HG02938 (cell line): ENCODE results near the gene KRTAP2-4.
"Not testable (repeated sequence)": the region's sequence is repeated elsewhere in the genome, so short reads cannot be mapped to it uniquely, and the experiment has no call there.

ENCODE experiments used
- ATAC-seq: cut with Tn5 transposase; IDR thresholded peaks from one replicate; pipeline ENCODE4 v1.9.1; 2021; ENCODE audit warnings: mild to moderate bottlenecking, moderate library complexity; ENCODE audit not compliant: unreplicated experiment

KRTAP2-4 gene, protein sequence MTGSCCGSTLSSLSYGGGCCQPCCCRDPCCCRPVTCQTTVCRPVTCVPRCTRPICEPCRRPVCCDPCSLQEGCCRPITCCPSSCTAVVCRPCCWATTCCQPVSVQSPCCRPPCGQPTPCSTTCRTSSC

DNA sequence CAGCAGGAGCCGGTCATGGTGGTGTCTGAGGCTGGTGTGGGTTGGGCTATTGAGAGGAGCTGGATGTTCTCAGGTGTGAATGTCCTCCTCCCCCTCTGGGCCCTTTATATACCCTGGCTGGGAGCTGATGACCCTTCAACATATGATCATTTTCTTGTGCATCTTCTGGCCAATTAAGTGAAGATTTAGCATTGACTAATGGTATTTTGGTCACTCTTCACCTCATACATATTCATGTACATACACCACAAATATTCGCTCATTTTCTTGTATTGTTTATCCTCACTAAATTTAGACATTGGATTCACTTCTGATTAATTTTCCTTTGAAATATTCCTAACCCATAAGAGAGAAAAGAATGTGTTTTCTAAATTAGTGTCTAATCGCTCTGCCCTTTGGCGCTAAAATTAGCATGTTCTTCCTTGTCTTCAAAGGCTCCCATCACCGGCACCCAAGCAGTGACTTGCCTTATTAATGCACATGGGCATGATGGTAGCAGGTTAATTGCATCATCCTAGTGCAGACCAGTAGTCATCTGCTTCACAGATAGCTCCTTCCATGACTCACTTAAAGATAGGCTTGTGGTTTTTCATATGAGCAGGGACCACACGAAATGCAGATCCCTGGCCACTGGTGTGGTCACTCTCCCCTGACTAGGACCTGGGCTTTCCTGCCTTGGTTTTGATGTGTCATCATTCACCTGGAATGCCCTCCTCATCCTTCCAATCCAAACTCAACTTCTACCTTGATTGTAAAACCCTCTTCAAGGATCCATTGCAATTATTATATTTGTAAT lies at the start of gene KRTAP2-4:
Gene KRTAP2-4 (minus strand): TSS at position 51 of the 796 bp plus-strand sequence. CDS start 34 bp downstream, at position 17.
- no peak for ATAC-seq

- no peak for ATAC-seq
These were observed 45.6 kb upstream of the KRTAP2-4 start for GRCh38 chr17:41111151-41111885.

DNA sequence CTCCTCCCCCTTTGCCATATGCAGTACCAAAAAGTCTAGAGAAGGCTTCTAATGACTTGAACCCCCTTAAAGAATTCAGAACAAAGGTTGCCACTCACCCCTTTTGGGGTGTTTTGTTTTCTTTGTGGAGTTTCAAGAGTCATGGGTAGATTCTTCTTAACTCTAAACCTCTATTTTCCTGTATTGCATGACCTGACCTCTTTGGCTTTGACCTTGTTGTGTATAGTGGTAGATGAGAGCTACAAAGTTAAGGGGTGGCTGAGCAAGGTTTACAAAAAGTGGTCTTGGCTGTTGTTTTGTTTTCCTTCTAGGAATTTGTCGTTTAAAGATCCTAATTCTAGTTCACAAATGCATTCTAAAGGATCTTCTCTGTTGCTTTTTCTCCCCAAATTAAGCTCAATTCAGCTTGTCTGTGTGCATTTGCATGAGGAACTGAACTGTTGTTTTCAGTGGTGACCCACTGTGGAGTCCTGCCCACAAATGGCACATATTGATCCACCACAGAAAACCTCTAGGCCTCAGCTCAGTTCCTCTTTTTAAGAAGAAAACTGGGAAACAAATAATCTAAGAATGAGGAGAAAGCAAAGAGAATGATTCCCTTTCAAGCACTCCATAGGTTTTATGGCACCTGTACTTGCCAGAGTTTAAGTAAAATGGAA lies 43.2 kb upstream of the KRTAP2-4 start:
- ATAC-seq = not testable (repeated sequence)

DNA sequence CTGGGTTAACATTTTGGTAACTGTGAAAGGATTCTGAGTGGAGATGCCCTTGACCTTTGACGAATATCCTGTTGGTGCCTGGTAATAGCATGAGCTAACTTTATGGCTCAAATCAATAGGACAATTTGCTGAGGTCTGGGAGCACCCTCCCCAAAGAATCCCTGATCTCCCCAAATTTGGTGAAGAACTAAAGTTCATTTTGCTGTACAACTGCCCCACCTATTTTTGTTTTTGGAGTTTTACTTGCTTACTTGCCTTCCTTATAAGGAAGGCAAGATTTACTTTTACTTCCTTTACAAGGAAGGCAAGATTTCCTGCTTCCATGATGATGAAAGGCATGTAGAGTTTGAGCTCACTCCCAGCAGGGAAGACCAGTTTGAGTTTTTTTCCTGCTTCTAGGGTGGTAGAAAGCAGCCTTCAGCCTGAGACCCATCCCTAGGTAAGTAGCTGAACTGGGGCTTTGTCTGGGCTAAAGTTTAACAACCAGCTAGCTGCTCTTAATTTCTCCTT lies 42.3 kb upstream of the KRTAP2-4 start:
- no peak for ATAC-seq

GRCh38 chr17:41105347-41105746 lies 39.7 kb upstream of the KRTAP2-4 start, which contains the start of gene KRTAP4-9:
Gene KRTAP4-9, plus strand, starts transcription at chr17:41105389. Its CDS starts 0 bp downstream, at chr17:41105389.
- not testable (repeated sequence) for ATAC-seq

DNA sequence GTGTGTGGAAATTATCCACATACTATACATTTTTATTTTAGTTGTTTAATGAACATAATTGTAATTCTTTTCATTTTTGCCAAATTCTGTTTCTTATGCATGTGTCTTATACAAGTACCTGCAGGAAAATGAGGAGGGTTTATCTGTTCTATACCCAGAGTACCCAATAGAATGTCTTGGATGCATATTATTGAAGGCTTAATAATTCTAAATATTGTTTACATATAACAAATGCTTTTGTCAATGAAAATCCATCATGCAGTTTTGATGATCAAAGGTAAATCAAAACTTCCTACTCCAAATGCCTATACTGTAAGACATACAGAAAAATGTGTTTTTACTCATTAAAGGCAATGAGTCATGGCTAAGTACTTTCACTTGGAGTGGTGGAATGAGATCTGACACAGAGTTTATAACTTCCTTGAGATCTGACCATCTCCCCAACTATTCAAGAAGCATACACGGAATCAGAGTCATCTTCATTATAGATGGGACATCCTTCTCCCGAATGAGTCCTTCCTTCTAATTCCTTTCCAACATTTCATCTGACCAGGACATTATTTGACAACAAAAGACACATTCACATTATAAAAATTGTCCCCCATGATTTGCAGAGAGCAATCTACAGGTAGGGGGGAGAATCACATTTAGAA lies 38.8 kb upstream of the KRTAP2-4 start:
- not testable (repeated sequence) for ATAC-seq

GRCh38 chr17:41103896-41104295 lies 38.2 kb upstream of the KRTAP2-4 start:
- no peak for ATAC-seq

GRCh38 chr17:41101586-41102259 lies 36.0 kb upstream of the KRTAP2-4 start, which contains the start of gene KRTAP4-16:
Gene KRTAP4-16, minus strand, starts transcription at chr17:41102209. Its CDS starts 0 bp downstream, at chr17:41102209.
- ATAC-seq = no peak

GRCh38 chr17:41099682-41100480 lies 34.2 kb upstream of the KRTAP2-4 start:
- not testable (repeated sequence) for ATAC-seq

DNA sequence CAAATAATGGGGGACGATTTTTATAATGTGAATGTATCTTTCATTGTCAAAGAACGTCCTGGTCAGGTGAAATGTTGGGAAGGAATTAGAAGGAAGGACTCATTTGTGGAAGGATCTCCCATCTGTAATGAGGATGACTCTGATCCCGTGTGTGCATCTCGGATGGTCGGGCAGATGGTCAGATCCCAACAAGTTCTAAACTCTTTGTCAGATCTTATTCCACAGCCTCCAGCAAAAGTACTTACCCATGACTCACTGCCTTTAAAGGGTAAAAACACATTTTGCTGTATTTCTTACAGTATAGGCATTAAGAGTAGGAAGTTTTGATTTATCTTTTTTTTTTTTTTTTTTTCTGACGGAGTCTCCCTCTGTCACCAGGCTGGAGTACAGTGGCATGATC lies 32.8 kb upstream of the KRTAP2-4 start:
- ATAC-seq = no peak

DNA sequence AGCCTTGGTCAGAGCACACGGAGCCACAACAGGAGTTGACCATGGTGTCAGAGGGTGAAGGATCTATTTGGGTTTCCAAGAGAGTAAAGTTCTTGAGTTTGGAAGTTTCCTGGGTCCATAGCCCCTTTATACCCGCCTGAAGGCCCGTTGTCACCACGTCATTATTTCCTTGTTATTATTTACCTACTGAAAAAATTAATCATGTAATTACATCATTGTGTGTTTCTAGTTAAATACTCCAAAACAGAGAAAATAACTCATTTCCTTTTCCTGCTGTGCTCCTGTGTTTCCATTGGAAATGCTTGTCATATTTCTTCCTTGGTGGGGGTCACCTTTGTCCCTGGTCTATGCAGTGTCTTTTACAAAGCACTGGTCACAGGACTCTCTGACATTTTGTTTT lies 32.4 kb upstream of the KRTAP2-4 start, which contains the start of gene KRTAP4-8:
Gene KRTAP4-8 (minus strand): TSS at position 101 of the 400 bp plus-strand sequence. CDS start 58 bp downstream, at position 43.
- no peak for ATAC-seq

DNA sequence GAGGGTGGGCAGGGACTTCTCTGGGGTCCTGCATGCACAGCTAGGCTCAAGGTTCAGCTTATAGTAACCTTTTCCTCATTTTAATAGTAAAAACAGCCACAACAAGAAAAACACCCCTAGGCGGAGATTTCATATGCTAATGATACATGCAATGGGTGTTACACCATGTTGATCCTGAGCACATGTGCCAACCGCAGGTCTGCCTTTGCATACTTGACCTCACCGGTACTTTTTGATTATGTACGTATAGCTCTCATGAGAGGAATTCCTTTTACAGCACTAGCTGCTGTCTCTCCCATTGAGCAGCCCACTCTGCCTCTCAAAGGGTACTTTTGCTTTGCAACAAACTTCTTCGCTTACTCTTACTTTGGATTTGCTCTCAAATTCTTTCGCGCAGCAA lies 30.4 kb upstream of the KRTAP2-4 start:
- ATAC-seq = no peak

- not testable (repeated sequence) for ATAC-seq
These were observed 23.2 kb upstream of the KRTAP2-4 start for GRCh38 chr17:41088760-41089352.

- ATAC-seq = not testable (repeated sequence)
These were observed 18.6 kb upstream of the KRTAP2-4 start, which contains the start of gene KRTAP4-7 for GRCh38 chr17:41084100-41084856. Gene KRTAP4-7, plus strand, starts transcription at chr17:41084150. Its CDS starts 57 bp downstream, at chr17:41084207.

DNA sequence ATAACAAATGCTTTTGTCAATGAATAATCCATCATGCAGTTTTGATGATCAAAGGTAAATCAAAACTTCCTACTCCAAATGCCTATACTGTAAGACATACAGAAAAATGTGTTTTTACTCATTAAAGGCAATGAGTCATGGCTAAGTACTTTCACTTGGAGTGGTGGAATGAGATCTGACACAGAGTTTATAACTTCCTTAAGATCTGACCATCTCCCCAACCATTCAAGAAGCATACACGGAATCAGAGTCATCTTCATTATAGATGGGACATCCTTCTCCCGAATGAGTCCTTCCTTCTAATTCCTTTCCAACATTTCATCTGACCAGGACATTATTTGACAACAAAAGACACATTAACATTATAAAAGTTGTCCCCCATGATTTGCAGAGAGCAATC lies 17.7 kb upstream of the KRTAP2-4 start:
- not testable (repeated sequence) for ATAC-seq

- ATAC-seq = no peak
These were observed 16.9 kb upstream of the KRTAP2-4 start for GRCh38 chr17:41082626-41083025.

DNA sequence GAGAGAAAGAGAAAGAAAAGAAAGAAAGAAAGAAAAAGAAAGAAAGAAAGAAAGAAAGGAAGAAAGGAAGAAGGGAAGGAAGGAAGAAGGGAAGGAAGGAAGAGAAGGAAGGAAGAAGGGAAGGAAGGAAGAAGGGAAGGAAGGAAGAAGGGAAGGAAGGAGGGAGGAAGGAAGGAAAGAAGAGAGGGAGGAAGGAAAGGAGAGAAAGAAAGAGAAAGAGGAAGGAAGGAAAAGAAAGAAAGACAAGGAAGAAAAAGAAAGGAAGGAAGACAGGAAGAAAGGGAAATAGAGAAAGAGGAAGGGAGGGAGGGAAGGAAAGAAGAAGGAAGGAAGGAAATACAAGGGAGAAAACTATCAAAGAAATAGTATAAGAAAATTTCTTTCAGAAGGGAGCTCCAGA lies 11.1 kb upstream of the KRTAP2-4 start:
- ATAC-seq = no peak
